GM21717 (cell line): ENCODE results near the gene COL18A1.
"Not testable (repeated sequence)": the region's sequence is repeated elsewhere in the genome, so short reads cannot be mapped to it uniquely, and the experiment has no call there.

Experiments used
- ATAC-seq: cut with Tn5 transposase; IDR thresholded peaks from one replicate; pipeline ENCODE4 v1.9.1; 2021; ENCODE audit warnings: mild to moderate bottlenecking, moderate library complexity; ENCODE audit not compliant: unreplicated experiment

The COL18A1 gene

DNA sequence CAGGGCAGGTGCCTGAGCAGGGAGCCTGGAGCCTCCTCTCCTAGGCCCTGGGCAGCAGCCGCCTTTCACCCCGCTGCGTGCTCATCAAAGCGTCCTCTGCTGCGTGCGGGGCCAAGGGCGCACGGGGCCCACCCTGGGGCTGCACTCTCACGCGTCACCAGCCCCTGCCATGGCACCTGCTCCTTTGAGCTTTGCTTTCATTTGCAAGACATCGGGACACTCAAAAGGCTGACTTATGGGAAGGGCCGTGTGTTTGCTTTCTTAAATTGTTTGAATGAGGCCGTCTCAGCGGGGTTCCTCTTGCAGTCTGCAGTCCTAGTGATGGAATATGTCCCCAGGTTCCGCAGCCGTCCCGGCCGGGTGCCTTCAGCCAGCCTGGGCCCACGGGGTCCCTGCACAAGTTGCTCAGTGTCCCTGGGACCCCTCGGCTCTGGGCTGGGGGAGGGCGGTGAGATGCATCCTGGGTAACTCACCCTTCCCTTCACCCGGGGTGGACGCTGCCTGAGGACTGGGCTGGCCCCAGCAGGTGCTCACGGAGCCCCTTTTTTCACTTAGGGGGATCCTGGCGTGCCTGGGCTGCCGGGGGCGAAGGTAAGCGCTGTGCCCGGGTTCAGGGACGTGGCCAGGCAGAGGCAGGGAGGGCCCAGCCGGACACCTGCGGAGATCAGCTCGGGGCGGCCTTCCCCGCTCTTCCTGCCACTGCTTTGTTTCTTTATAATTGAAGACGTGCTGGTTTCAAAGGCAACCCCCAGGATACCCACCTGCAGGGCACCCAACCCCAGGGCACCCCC is 84.2 kb downstream of the COL18A1 start:
- ATAC-seq: no peak

GRCh38 chr21:45489722-45489982 is 84.7 kb downstream of the COL18A1 start:
- no peak for ATAC-seq

- no peak for ATAC-seq
These were observed 85.2 kb downstream of the COL18A1 start for GRCh38 chr21:45490049-45490731.

GRCh38 chr21:45491056-45491455 is 86.1 kb downstream of the COL18A1 start:
- ATAC-seq: no peak

DNA sequence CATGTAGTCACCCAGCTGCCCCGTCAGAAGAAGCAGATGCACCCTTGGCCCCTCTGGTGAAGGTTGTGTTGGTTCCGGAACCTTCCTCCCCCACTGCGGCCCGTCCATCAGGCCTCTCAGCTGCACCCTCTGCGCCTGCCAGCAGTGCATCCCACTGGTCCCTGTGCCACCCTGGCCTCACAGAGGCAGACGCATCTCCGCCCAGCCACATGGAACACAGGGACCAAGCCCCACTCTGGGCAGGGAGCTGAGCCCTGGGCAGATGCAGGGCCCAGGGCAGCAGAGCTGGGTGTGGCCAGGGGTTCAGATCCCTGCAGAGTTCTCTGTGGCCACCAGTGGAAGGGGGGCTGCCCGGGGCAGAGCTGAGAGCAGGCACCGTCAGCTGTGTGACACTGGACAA is 86.7 kb downstream of the COL18A1 start:
- ATAC-seq: no peak

DNA sequence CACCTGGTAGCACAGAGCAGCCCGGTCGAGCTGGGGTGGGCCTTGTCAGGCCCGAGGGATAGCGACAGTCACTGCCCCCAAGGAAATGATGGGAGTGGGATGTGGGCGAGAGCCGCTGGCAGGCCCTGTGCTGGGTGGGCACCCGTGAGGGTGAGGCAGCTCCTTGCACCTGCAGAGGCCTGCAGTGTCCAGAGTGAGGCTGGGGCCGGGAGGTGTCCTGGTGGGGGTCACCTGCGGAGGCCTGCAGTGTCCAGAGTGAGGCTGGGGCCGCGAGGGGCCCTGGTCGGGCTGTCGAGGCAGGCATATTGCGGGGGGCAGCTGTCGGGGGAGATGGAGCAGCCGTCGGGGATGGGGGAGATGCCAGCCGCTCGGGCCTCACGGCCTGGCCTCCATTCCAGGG is 87.8 kb downstream of the COL18A1 start:
- ATAC-seq: no peak

- ATAC-seq: no peak
These were observed 88.5 kb downstream of the COL18A1 start for GRCh38 chr21:45493401-45494001.

DNA sequence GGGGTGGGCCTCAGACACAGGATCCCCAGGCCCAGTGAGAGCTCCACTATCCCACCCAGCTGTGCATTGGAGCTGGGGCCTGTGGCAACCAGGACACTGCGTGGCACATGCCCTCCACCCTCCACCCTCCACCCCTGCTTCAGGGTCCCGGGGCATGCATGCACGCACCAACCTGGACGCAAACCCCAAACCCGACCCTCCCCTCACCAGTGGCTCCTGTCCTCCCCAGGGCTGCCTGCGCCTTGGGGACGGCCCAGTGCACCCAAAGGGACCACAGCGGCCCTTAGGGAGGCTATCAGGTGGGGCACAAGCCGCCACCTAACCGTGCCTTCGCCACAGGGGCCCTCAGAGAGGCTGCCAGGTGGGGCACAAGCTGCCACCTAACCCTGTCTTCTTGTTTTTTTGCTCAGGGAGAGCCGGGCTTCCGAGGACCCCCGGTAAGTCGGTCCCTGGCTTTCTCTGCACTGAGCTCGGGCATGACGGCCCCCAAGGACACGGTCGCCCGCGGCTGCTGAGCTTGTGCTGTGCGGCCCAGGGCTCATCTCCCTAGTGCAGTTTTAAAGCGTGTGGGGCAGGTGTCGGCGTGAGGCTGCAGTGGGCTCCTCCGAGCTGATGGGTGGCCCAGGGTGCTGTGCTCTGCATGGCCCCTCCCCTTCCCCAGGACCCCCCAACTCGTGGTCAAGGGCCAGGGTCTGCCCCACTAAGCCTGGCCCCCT is 89.3 kb downstream of the COL18A1 start:
- ATAC-seq: no peak

DNA sequence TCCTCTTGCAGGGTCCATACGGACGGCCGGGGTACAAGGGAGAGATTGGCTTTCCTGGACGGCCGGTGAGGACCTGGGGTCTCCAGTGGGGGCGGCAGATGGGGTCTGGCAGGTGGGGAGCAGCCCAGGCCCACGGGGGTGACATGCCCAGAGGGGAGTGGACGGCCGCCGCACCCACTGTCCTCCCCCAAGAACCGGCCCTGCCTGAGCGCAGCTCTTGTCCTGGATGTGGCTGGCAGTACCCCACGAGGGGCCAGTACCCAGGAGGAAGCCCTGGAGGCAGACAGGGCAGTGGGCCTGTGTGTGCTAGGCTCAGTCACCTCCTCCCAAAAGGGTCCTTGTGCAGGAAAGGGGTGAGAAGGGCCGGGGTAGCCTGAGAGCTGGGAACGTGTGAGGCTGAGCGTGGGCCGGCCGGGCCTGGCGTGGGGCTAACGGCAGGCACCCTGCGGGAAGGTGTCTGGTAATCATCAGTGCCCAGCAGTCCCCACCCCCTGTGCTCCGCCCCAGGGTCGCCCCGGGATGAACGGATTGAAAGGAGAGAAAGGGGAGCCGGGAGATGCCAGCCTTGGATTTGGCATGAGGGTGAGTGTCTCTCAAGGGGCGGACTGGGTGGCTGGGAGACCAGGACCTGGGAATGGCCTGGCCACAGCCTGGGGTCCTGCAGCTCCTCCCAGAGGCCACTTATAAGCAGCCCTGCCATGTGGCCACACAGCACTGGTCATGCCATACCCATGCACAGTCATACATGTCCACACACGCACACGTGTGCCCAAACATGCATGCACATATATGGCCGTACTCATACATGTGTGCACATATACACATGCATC is 90.1 kb downstream of the COL18A1 start:
- no peak for ATAC-seq

DNA sequence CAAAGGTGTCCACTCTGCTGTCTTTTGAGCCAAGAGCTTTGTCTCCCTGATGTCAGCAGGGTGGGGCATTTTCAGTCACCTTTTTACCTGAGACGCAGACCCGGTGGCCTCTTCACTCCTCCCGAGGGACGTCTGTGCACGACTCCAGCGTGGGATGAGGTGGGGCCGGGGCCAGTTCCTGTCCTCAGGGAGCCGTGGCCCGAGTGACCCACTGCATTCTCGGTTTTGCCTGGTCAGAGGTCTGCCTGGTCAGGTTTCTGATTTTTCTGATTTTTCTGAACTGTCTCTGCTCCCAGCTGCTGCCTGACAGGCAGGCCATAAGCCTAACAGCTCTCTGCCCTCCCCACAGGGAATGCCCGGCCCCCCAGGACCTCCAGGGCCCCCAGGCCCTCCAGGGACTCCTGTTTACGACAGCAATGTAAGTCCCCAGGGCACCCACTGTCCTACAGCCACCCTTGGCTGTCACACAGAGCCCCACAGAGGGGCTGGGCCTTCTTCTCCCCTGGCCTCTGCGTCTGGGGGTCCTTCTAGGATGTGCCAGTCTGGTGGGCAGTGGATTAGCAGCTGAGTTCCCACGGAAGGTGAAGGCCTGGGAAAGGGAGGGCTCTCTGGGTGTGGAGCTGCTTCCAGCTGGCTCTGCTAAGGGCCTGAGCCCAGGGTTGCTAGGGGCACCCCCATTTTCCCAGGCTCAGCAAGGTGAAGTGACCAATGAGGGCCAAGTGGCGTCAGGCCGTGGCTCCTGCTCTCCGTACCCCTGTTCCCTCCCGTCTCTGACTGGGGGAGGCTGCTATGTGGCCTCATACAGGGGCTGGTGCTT is 91.4 kb downstream of the COL18A1 start:
- ATAC-seq: no peak

DNA sequence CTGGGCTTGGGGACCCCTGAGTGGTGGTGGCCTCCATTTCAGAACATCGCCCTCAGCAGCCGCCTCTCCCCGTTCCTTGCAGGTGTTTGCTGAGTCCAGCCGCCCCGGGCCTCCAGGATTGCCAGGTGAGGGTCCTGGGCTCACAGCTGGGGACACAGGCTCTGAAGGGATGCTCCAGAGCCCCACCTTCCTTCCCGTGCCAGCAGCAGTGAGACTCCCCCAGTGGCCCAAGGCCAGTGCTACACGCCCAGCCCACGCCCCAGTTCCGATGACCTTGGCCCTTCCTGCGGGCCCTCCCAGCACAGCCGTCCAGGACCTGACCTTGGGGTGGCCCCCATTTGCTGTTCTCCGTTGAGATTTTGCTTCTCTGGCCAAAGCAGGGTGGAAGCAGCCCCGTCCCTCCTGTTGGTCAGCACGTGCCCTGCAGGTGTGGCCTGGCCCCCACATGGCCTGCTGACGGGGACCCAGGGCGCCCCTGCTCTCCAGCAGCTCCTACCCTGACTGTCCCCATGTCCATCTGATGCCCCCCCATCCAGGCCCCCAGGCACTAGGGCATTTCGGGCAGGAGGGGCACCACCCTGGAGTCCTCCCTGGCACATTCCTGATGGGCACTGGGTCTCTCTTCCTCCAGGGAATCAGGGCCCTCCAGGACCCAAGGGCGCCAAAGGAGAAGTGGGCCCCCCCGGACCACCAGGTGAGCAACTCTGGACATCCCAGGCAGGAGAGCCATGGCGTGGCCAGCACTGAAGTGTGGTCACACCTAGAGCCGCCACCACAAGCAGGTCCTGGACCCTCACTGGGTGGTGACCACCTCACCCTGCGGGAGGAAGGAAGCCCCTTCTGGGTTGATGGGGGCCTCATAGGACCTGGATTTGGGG is 92.2 kb downstream of the COL18A1 start:
- ATAC-seq: no peak

GRCh38 chr21:45497846-45498645 is 93.1 kb downstream of the COL18A1 start:
- no peak for ATAC-seq

GRCh38 chr21:45498646-45499000 is 93.7 kb downstream of the COL18A1 start:
- no peak for ATAC-seq

DNA sequence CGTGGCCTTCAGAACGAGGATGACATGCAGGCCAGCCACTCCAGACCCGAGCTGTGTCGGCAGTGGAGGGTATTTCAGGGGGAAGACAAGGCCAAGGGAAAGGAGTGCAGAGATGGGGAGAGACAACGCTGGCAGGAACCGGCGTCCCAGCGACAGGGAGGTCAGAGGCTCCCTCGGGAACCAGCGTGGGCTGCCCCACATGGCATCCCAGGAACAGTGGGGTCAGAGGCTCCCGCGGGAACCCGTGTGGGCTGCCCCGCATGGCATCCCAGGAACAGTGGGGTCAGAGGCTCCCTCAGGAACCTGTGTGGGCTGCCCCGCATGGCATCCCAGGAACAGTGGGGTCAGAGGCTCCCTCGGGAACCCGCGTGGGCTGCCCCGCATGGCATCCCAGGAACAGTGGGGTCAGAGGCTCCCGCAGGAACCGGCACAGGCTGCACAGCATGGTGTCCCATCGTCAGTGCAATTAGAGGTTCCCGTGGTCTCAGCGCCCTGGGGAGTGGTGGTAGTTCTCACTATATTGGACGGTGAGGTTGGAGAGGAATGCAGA is 94.3 kb downstream of the COL18A1 start:
- no peak for ATAC-seq

DNA sequence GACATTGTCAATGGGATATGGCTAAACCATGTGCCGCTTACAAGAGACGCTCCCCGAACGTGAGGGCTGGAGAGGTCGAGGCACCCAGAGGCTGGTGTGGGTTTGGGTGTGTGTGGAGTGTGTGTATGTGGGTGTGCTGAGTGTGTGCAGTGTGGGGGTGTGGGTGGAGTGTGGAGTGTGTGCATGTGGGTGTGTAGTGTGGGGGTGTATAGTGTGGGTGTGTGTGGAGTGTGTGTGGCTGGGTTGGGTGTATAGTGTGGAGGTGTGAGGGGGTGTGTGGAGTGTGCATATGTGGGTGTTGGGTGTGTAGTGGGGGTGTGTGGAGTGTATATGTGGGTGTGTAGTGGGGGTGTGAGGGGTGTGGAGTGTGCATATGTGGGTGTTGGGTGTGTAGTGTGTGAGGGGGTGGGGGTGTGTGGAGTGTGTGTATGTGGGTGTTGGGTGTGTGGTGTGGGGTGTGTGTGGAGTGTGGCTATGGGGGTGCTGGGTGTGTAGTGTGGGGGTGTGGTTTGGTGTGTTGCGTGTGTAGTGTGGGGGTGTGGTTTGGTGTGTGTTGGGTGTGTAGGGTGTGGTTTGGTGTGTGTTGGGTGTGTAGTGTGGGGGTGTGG is 95.1 kb downstream of the COL18A1 start:
- no peak for ATAC-seq

DNA sequence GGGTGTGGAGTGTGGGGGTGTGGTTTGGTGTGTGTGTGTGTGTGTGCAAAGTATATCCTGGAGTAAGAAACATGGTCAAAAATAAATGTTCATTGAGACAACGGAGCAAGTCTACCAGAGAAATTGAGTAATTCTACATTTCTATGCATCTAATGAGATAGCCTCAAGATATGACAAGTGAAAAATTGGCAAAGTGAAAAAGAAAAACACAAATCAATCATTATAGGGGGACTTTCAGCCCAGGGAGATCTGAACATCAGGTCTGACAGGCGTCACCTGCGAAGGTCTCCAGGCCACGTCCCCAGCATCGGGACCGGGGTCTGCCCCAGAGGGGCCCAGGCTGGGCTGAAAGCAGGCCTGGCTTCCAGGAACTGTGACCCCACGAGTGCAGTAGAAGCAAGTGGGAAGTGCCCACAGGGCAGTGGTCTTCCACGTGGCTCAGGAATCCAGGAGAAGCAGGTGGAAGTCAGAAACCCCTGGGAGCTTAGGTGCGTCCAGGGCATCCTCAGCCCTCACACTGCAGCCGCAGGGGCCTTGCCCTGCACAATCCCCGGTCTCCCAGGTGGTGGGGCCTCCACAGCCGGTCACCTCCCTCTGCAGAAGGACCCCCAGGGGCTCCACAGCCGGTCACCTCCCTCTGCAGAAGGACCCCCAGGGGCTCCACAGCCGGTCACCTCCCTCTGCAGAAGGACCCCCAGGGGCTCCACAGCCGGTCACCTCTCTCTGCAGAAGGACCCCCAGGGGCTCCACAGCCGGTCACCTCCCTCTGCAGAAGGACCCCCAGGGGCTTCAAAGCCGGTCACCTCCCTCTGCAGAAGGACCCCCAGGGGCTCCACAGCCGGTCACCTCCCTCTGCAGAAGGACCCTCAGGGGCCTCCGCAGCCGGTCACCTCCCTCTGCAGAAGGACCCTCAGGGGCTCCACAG is 96.4 kb downstream of the COL18A1 start:
- not testable (repeated sequence) for ATAC-seq

GRCh38 chr21:45502006-45502345 is 97.0 kb downstream of the COL18A1 start:
- ATAC-seq: no peak
